GM18499 (cell line): ENCODE measurements around the gene ACAD8.

Experiments used
- ATAC-seq: cut with Tn5 transposase; IDR thresholded peaks from one replicate; pipeline ENCODE4 v1.9.1; 2021; ENCODE audit warnings: moderate number of reproducible peaks; ENCODE audit not compliant: insufficient read depth, unreplicated experiment

The ACAD8 gene

DNA sequence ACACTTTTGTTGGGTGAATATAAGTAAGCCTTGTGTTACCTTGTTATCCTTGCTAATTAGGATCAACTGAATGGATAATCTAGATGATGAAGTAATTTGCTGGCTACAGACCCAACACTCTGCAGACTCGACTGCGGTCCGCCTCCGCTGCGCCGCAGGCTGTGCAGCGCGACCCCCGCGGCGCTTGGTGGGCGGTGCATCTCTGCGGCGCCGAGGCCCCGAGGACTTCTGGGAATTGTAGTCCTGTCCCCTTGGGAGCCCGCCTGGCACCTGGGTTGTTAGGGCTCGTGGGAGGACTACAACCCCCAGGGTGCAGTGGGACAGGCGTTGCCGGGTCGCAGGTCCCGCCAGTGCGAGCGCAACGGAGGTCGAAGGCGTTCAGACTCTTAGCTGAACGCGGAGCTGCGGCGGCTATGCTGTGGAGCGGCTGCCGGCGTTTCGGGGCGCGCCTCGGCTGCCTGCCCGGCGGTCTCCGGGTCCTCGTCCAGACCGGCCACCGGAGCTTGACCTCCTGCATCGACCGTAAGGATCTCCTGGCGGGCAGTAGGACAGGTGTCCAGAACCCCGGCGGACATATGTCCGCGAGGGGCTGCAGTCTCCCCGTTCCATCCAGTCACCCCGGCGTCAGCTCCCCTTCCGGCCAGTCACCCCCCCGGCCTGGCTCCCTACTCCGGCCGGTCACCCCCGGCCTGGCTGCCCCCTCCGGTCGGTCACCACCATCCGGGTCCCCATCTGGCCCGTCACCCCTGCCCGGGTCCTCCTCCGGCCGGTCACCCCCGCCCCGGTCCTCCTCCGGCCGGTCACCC lies at the start of gene ACAD8, which contains the start of gene THYN1:
ACAD8 (plus strand) TSS at position 381 of the 806 bp plus-strand sequence; CDS start at position 414, 33 bp downstream.
THYN1 (minus strand) TSS at position 165 of the 806 bp plus-strand sequence. CDS start 470 bp downstream, outside the sequence.
- peak; percentile 94 for ATAC-seq

DNA sequence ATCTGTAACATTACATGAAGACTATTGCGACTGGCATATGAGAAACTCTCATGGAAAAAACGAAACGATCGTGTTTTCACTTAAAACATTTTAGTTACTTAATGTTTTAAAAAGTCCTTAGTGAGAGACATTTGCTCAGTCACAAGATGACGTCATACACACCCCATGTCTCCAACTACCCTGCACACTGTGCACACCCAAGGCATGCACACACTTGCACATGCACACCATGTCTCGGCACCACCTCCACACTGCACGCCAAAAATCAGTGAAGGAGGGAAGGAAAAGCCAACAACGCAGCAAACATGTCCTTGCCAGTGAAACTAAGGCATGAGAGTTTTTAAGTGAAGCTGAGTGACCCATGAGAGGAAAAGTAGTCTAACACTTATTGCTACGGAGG lies 47.6 kb upstream of the ACAD8 start:
- ATAC-seq, result no peak

DNA sequence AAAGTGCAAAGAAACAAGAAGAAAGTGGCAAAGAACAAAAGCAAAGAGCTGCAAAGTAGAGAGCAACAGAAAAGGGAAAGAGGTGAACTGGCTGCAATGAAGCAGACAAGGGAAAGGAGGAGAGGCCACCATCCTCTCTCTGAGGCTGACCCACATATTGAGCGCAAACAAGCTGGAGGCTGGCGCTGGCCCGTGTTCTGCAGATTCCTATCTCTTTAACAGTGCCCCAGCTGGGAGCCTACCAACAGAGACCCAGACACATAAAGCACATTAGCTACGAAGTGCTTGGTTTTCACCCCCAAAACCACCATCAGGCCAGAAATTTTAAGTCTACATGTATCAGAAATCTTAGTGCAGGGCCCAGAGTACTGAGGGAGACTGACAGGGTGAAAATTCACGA lies 47.2 kb upstream of the ACAD8 start:
- no peak for ATAC-seq

DNA sequence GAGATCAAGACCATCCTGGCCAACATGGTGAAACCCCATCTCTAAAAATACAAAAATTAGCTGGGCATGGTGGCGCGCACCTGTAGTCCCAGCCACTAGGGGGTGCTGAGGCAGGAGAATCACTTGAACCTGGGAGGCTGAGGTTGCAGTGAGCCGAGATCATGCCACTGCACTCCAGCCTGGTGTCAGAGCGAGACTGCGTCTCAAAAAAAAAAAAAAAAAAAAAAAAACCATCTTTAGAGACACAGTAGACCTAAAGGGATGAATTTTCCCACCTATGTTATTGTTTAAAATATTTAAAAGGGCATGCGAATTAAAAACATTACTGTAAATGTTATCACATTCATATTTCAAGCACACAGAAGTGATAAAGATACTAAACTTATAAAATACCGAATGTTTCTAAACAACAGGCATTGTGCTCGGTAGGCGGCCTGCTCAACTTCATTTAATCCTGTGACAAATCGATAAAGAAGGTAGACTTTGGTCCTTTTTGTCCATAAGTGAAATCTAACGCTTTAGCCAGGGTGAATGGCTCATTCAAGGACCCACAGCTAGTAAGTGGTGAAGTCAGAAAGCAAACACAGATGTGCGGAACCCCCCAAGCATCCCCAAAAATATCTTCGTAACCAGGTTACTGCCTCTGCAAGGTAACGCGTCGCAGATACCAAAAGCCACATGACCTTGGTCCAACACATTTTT lies 45.7 kb upstream of the ACAD8 start:
- ATAC-seq, result no peak

DNA sequence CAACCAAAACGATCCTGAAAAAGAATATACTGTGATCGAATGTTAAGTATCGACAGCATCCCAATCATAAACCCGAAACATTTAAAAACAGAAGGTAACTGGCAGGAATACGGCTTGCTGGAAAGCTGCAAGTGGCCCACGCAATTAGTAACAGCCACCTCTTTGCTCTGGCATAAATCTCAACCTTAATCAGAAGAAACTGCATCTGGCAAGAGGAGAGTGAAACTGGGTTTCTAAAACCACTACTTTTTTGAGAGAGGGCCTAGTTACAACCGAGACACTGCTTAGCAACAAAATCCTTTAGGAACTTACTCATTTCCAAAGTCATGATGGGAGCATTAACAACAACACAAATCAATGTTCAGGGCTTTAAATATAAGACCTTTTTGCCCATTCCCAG lies 37.5 kb upstream of the ACAD8 start:
- ATAC-seq, result no peak

DNA sequence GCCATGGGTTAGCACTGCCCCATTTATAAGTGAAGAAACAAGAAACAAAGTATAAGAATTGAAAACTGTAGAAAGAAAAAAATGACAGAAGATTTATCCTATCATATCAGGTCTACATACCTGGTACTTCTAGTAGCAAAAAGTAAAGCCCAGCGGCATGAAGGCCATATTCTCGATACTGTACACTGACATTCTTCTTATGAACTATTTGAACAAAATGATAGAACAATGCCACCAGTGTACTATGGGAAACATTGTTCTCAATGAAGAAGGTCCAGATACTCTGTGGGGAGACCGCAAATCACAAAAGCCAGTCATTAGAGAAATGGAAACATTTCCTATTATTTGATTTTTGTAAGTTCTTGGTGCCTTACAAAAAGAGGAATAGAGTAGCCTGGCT lies 36.6 kb upstream of the ACAD8 start:
- no peak for ATAC-seq

DNA sequence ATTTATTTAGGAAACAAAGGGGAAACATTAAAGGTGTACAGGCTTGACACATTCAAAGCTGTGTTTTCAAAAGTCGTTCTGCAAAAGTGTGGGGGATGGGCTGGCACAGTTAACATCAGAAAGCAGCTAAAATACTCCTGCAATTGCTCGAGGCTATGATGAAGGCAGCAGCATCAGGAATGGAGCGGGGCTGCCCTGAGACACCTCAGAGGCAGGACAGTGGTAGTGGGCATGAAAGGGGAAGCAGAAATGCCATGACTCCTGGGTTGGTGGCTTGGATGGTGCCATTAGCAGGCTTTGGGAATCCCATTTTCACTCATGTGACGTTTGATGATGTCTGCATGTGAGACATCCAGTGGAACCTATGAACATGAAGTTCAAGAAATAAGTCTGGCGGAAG lies 30.2 kb upstream of the ACAD8 start:
- no peak for ATAC-seq

DNA sequence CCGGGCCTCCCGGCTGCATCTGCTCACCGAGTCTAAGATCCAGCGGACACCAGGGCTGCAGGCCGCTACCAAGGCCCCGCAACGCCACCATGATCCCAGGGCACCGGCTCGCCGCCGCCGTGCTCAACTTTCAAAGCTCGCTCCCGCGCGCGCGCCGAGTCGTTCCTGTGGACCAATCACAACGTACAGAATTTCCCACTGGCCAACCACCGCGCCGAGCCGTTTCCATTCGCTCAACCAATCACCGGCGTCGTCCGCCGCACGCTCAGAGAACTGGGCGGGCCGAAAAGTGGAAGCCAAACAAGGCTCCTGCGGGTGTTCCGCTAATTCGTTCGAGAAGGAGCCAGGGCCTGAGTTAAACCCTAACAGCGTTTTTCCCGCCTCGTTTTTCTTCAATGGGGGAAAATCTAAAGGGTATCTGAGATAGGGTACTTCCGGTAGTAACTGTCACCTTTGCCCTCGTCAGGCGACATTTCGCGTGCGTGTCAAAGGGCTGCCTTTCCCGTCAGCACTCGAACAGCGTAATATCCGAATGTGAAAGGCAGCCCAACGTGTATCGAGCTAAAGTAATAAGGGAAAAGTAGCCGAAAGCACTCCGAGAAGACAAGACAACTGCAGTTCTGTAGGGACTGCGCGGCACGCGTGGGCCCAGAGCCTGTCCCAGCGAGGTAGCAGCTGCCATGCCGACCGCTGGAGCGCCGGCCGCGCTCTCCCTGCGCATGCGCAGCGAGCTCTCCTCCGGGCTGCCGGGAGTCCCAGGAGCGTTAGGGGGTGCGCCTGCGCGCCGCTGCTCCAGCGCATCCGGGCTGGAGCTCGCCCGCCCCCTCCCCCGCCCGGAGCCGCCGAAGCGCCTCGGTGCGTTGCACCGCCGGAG lies 29.3 kb upstream of the ACAD8 start, which contains the start of the genes NCAPD3 and VPS26B:
NCAPD3 (minus strand) TSS at position 132 of the 874 bp plus-strand sequence; CDS start at position 91, 41 bp downstream.
VPS26B (plus strand) TSS at position 836 of the 874 bp plus-strand sequence. CDS start 452 bp downstream, outside the sequence.
- ATAC-seq, result peak; percentile 41

GRCh38 chr11:134224710-134225664 lies 28.4 kb upstream of the ACAD8 start:
- peak; percentile 14 for ATAC-seq

DNA sequence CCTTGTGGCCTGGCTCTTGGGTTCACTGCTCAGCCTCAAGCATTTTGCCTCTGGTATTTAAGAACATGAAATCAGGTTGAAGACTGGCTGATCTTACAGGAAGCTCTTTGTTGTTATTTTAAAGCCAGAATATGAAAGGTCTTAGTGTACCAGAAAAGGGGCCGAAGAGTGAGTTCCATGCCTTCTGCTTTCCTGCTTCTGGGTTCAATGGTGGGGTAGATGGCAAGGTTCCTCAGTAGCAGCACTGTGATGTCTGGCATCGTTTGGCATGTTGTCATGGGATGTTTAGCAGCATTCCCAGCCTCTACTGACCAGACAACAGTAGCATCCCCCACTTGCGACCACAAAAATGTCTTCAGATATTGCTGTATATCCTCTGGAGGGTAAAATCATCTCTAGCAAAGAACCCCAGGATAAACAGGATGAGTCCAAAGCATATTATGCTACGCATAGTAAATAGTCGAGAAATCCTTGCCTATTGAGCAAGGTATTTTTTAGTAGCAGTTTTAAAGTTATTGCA lies 26.5 kb upstream of the ACAD8 start:
- ATAC-seq, result no peak

DNA sequence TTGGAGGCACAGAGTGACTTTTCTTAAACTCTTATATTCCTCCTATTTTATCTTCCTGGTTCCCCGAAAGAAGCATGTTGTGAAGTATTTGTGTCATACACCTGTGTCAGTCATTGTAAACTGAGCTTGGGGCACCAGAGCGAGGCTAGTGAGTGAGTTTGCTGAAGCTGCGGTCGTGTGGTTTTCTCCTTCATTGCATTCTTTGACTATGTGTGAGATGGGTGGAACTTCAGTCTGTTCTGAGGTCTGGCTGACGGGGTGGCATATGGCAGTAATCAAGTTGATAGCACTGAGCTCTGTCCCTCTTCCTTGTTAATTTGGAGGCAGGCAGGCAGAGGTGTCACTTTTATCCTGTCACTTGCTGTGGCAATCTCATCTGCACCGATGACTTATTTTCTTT lies 24.7 kb upstream of the ACAD8 start:
- ATAC-seq, result peak; percentile 46

DNA sequence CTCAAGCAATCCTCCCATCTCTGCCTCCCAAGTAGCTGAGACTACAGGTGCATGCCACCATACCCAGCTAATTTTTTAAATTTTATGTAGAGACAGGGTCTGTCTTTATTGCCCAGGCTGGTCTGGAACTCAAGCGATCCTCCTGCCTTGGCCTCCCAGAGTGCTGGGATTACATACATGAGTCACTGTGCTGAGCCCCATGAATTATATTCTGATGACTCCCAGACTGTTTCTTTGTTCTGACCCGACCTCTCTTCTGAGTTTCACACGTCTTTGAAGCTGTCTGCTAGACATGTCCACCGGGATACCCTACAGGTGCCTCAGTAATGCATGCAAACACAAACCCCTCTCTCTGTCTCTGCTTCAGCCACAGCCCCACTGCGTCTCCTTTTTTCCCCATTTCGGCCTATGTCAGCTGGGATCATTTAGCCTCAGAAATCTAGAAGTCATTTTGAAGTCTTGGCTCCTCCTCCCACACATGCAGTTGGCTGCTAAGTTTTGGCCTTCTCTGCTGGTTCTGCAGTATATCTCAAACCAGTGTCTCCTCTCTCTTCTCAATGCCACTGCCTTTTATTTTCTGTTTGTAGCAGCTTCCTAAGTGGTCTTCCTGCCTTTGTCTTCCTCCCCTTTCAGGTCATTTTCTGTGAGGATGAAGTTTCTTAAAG lies 24.1 kb upstream of the ACAD8 start:
- no peak for ATAC-seq

- no peak for ATAC-seq
Measured at GRCh38 chr11:134230339-134230738, 23.0 kb upstream of the ACAD8 start.

- no peak for ATAC-seq
Measured at GRCh38 chr11:134231958-134232659, 21.3 kb upstream of the ACAD8 start.

- ATAC-seq, result no peak
Measured at GRCh38 chr11:134233729-134234179, 19.6 kb upstream of the ACAD8 start.

DNA sequence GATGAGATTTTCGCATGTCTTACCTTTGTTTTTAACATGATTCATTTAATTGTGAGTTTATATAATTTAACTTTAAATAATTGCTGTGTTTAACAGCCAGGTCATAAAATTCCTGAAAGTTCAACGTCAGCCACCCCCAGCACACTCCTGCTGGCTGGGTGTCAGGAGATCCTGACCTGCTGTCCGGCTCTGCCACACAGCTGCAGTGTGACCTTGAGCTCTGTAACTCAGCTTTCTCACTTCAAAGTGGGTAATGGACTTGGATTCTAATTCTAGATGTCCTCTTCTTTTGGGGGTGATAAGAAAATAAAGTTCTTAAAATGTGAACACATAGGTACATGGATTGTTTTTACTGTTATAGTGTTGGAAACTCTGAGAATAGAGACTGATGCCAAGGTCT lies 18.0 kb upstream of the ACAD8 start:
- no peak for ATAC-seq

DNA sequence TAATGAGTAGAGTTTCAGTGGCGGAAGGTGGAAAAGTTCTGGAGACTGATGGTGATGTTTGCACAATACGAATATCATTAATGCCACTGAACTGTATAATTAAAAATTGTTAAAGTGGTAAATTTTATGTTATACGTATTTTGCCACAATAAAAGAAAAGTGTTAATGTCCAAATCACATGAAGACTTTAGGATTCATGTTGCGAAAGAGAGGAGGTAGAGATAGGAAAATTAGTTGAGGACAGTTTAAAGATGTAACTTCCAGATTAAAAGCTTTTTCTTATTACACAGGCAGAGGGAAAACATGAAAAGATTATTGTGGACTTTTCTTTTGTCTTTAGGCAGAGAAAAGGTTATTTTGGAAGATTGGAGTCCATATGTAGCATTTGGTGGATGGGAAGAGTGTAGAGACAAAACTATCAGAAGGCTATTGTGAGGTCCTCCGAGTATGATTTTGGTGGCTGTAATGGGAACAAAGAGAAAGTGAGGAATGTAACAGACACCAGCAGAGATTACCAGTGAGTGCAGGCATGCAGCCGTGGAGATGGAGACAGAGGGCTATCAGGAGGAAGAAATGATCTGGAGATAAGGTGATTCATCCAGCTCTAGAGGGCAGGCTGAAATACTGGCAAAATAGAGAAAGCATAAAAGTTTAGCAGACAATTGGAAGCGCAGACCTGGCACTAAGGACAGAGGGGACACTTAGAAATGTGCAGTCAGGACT lies 16.4 kb upstream of the ACAD8 start:
- no peak for ATAC-seq
